Measurements from ENCODE around the gene GTPBP6.

DNA sequence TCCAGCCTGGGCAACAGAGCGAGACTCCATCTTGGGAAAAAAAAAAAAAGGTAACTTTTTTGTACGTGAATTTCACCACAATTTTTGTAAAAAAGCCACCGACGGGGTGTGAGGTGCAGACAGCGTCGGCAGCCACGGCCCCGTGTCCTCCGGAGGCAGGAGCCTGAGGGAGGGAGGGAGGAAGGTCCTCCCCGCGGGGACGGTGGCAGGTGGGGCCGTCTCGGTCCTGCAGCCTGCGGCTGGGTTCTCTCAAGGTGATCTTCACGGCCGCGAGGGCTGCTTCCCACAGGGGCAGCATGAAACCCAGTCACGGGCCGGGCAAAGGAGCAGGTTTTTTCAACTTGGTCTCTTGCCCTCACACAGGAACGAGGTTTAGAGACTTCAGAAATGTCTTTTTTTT is 23.5 kb downstream of the GTPBP6 start:
- TF ChIP-seq, protein P1, sequence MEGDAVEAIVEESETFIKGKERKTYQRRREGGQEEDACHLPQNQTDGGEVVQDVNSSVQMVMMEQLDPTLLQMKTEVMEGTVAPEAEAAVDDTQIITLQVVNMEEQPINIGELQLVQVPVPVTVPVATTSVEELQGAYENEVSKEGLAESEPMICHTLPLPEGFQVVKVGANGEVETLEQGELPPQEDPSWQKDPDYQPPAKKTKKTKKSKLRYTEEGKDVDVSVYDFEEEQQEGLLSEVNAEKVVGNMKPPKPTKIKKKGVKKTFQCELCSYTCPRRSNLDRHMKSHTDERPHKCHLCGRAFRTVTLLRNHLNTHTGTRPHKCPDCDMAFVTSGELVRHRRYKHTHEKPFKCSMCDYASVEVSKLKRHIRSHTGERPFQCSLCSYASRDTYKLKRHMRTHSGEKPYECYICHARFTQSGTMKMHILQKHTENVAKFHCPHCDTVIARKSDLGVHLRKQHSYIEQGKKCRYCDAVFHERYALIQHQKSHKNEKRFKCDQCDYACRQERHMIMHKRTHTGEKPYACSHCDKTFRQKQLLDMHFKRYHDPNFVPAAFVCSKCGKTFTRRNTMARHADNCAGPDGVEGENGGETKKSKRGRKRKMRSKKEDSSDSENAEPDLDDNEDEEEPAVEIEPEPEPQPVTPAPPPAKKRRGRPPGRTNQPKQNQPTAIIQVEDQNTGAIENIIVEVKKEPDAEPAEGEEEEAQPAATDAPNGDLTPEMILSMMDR (IDR thresholded peaks at IDR 0.05), result no peak
- no peak for TF ChIP-seq ZFX (IDR thresholded peaks at IDR 0.05; ENCODE audit: borderline replicate concordance)
